Measurements from ENCODE around the gene GASK1A. TPM values are rescaled to one million over a fixed set of nuclear protein-coding genes. Genes with fewer than 3 reads are reported as not detected.
"Not testable (repeated sequence)": the region's sequence is repeated elsewhere in the genome, so short reads cannot be mapped to it uniquely, and the experiment has no call there.

GASK1A gene
- total RNA-seq, 1 donor from 2014 or later, result not detected

DNA sequence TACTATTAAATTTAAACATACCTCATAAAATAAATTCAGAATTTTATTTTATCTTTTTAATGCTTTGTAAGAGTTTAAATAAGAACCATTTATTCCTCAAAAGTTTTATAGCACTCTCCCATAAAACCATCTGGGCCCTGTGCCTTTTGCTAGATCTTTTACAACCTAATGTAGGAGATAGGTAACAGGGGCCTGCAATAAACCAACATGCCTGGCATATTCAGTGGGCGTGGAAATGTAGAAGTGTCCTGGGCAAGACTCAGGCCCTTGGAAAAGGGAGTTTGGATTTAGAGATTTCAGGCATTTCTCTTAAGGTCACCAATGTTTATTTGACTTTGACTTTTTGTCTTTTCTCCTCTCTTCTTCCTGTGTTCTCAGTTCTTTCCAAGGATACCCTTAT lies 80.3 kb downstream of the GASK1A start:
- intact Hi-C loops (cut with micrococcal nuclease), result no loop called here
- ChIA-PET POLR2A (no interaction called here), CTCF (no interaction called here)
- ATAC-seq (ENCODE audit: low read depth) (no peak), DNase-seq (no peak)
- TF ChIP-seq, protein P1, sequence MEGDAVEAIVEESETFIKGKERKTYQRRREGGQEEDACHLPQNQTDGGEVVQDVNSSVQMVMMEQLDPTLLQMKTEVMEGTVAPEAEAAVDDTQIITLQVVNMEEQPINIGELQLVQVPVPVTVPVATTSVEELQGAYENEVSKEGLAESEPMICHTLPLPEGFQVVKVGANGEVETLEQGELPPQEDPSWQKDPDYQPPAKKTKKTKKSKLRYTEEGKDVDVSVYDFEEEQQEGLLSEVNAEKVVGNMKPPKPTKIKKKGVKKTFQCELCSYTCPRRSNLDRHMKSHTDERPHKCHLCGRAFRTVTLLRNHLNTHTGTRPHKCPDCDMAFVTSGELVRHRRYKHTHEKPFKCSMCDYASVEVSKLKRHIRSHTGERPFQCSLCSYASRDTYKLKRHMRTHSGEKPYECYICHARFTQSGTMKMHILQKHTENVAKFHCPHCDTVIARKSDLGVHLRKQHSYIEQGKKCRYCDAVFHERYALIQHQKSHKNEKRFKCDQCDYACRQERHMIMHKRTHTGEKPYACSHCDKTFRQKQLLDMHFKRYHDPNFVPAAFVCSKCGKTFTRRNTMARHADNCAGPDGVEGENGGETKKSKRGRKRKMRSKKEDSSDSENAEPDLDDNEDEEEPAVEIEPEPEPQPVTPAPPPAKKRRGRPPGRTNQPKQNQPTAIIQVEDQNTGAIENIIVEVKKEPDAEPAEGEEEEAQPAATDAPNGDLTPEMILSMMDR (IDR thresholded peaks at IDR 0.05), result no peak
- Mint-ChIP-seq H3K4me3 (no peak overlapping the region), H3K4me1 (no peaks in the 10 kb centered on the region), H3K36me3 (ENCODE audit: low read depth) (no peaks in the 10 kb centered on the region), H3K27me3 (peaks cover 3% of the 10 kb centered on the region), H3K27ac (no peak overlapping the region), H3K9me3 (no peaks in the 10 kb centered on the region)

DNA sequence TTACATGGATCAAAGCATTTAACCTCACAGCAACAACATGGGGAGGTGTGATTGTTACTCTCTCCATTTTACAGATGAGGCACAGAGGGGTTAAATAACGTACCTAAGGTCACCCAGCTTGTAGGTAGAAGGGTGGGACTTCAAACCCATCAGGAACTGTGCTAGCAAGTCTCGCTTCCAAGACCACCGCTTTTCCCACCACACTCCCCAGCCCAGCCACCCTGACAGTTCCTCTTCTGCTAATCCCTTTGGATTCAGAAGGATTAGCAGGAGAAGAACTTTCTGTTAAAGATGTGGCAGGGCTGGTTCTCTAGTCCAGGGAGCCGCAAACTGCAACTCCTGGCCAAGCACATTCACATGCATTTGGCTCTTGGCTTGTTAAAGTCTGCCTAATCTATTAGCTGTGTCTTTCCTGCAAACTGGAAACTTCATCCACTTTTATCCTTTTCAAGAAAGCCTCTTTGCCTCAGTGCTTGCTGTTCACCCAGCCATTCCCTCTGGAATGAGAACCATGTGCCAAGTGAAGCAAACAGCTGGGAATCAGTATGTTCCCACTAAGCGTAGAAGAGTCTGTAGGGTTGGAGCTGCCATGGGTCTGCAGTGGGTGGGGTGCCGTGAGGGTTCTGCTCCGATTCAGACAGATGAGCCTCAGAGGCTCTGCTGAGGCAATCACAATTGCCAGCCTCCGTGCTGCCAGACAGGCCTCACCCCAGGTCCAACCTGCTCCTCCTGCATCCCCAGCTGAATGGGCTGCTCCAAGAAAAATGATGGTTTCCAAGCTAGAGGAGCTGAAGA lies 82.2 kb downstream of the GASK1A start:
- no peak for ATAC-seq (ENCODE audit: low read depth)
- no peaks in the 10 kb centered on the region for H3K4me1 Mint-ChIP-seq
- no peaks in the 10 kb centered on the region for H3K27me3 Mint-ChIP-seq
- TF ChIP-seq, protein P1 (IDR thresholded peaks at IDR 0.05), result no peak
- ChIA-PET POLR2A (no interaction called here), CTCF (no interaction called here)
- intact Hi-C loops (cut with micrococcal nuclease), result no loop called here
- DNase-seq, result no peak
- H3K27ac Mint-ChIP-seq, result no peak overlapping the region
- no peak overlapping the region for H3K4me3 Mint-ChIP-seq
- H3K9me3 Mint-ChIP-seq, result no peaks in the 10 kb centered on the region
- H3K36me3 Mint-ChIP-seq (ENCODE audit: low read depth), result no peaks in the 10 kb centered on the region

DNA sequence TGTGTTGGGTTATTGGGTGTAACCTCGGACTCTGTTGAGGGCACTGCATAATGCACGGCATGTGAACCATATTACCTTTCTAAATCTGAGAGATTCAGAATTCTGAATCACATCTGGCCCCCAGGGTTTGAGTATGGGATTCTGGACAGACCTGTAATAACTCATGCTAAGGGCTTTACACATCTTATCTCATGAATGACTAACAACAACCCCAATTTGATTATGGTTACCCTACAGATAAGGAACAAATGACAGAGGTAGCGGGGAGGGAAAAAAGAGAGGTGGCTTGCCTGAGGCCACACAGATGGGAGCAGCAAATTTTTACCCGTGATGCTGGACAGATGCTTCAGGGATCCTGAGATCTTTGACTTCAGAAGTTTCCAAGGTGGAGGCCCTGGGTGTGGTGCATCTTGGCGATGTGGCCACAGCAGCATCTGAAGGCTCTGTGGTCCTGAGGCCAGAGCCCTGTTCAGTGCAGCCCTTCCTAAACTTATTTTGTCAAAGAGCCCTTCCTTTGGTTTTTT lies 83.0 kb downstream of the GASK1A start:
- POLR2A ChIA-PET, result no interaction called here
- CTCF ChIA-PET, result no interaction called here
- Mint-ChIP-seq H3K27ac (no peak overlapping the region), H3K27me3 (no peaks in the 10 kb centered on the region), H3K4me1 (no peaks in the 10 kb centered on the region), H3K9me3 (no peaks in the 10 kb centered on the region), H3K36me3 (ENCODE audit: low read depth) (no peaks in the 10 kb centered on the region), H3K4me3 (no peak overlapping the region)
- TF ChIP-seq, protein P1 (IDR thresholded peaks at IDR 0.05), result no peak
- ATAC-seq (ENCODE audit: low read depth) (no peak), DNase-seq (no peak)
- intact Hi-C loops (cut with micrococcal nuclease), result no loop called here

DNA sequence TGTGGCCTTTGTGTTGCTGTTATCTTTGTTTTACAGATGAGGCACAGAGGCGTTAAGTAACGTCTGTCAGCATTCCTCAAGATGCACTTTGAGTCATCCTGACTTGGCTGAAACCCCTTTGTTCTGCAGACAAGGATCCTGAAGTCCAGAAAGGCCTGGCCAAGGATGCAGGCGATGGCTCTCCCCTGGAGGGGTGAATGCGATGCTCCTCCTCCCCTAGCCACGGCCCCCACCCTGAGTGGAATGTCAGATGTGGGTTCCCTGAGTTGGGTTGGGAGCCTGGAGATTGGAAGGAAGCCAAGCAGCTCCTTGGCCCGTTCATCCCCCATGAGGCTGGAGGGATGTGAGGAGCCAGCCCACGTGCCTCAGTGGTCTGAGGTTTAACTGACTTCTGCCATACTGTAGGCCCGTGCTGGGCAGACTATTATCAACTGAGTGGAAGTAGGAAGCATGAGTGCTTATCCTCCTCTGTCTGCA lies 83.5 kb downstream of the GASK1A start:
- intact Hi-C loops (cut with micrococcal nuclease), result no loop called here
- TF ChIP-seq, protein P1 (IDR thresholded peaks at IDR 0.05), result no peak
- ATAC-seq (ENCODE audit: low read depth), result no peak
- Mint-ChIP-seq H3K36me3 (ENCODE audit: low read depth) (no peaks in the 10 kb centered on the region), H3K4me3 (no peak overlapping the region), H3K27ac (no peak overlapping the region), H3K4me1 (no peaks in the 10 kb centered on the region), H3K9me3 (no peaks in the 10 kb centered on the region), H3K27me3 (no peaks in the 10 kb centered on the region)
- no peak for DNase-seq
- ChIA-PET CTCF (no interaction called here), POLR2A (no interaction called here)

DNA sequence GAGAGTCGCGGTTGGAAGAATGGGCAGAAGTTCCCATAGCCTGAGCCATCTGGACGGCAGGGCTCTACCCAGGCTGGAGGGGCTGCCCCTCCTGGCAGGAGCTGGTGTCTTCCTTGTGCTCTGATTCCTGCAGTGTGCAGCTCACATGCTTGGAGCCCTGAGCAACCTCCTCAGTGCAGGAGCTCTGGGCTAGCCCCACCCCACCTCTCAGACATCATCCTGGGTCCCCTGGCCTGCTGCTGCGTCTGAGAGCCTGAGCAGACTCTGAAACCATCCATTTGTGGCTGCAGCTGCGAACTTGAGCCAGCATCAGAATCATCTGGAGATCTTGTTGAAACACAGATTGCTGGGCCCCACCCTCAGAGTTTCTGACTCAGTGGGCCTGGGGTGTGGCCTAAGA lies 84.0 kb downstream of the GASK1A start:
- Mint-ChIP-seq H3K4me1 (no peaks in the 10 kb centered on the region), H3K27ac (no peak overlapping the region), H3K4me3 (no peak overlapping the region), H3K27me3 (no peaks in the 10 kb centered on the region), H3K36me3 (ENCODE audit: low read depth) (no peaks in the 10 kb centered on the region), H3K9me3 (no peaks in the 10 kb centered on the region)
- ChIA-PET CTCF (no interaction called here), POLR2A (no interaction called here)
- no peak for ATAC-seq (ENCODE audit: low read depth)
- TF ChIP-seq, protein P1 (IDR thresholded peaks at IDR 0.05), result no peak
- intact Hi-C loops (cut with micrococcal nuclease), result no loop called here
- no peak for DNase-seq

DNA sequence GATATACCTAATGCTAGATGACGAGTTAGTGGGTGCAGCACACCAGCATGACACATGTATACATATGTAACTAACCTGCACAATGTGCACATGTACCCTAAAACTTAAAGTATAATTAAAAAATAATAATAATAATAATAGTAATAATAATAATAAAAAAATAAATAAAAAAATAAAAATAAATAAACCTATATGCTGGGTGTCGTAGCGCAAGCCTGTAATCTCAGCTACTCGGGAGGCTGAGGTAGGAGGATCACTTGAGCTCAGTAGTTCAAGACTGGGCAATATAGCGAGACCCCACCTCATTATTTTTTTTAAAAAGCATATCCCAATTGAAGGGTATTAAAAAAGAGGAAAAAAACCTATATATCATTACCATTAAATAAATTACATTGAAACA lies 91.6 kb downstream of the GASK1A start:
- ATAC-seq (ENCODE audit: low read depth); POLR2A ChIA-PET; H3K9me3 Mint-ChIP-seq; H3K4me3 Mint-ChIP-seq; intact Hi-C loops (cut with micrococcal nuclease); CTCF ChIA-PET; H3K27me3 Mint-ChIP-seq; H3K36me3 Mint-ChIP-seq (ENCODE audit: low read depth); DNase-seq; H3K4me1 Mint-ChIP-seq; H3K27ac Mint-ChIP-seq: not testable (repeated sequence)
